ENCODE results near the gene PARD3B.

DNA sequence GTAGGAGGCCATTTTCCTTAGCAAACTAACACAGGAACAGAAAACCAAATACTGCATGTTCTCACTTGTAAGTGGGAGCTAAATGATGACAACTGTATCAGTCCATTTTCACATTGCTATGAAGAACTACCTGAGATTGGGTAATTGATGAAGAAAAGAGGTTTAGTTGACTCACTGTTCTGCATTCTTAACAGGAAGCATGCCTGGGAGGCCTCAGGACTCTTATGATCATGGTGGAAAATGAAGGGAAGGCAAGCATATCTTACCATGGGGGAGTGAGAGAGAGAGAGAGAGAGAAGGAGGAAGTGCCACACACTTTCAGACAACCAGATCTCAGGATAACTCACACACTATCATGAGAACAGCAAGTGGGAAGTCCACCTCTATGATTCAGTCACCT is 105.3 kb downstream of the PARD3B start:
- TF ChIP-seq POLR2A (IDR thresholded peaks at IDR 0.05; ENCODE audit: control extremely low read depth in 1 of 2, low read depth in 2 of 2, low read length in 2 of 2) (no peak), YY1 (IDR thresholded peaks at IDR 0.05; ENCODE audit: low read depth, low read length) (no peak), RNF2 (IDR thresholded peaks at IDR 0.05; ENCODE audit: borderline replicate concordance, low read depth, low read length, missing control alignments, poor library complexity, severe bottlenecking) (no peak), SIRT6 (IDR thresholded peaks at IDR 0.05; ENCODE audit: low read length) (no peak)
- TF ChIP-seq, protein P1, sequence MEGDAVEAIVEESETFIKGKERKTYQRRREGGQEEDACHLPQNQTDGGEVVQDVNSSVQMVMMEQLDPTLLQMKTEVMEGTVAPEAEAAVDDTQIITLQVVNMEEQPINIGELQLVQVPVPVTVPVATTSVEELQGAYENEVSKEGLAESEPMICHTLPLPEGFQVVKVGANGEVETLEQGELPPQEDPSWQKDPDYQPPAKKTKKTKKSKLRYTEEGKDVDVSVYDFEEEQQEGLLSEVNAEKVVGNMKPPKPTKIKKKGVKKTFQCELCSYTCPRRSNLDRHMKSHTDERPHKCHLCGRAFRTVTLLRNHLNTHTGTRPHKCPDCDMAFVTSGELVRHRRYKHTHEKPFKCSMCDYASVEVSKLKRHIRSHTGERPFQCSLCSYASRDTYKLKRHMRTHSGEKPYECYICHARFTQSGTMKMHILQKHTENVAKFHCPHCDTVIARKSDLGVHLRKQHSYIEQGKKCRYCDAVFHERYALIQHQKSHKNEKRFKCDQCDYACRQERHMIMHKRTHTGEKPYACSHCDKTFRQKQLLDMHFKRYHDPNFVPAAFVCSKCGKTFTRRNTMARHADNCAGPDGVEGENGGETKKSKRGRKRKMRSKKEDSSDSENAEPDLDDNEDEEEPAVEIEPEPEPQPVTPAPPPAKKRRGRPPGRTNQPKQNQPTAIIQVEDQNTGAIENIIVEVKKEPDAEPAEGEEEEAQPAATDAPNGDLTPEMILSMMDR (IDR thresholded peaks at IDR 0.05; ENCODE audit: control extremely low read depth in 1 of 3, insufficient read depth in 1 of 3, low read depth in 1 of 3, low read length in 3 of 3): no peak

Measured in H1 (cell line).